OCI-LY1 (cell line): Measurements from ENCODE around the gene ABCC6.

Experiments
- H2AFZ ChIP-seq: fragments of 200-600 bp; sonication (generic), shearing (Covaris generic); 2 replicates; pipeline ENCODE4 v1.6.0; 2014; ENCODE audit warnings: antibody characterized with exemption, mild to moderate bottlenecking, low read length
- H3F3A ChIP-seq: fragments of 200-600 bp; sonication (generic), shearing (Covaris generic); 2 replicates; pipeline ENCODE4 v1.6.0; 2014; ENCODE audit warnings: mild to moderate bottlenecking, antibody characterized with exemption, low read length, moderate library complexity; ENCODE audit not compliant: insufficient read depth
- H3K27ac ChIP-seq: fragments of 200-600 bp; sonication (generic); 2 replicates; pipeline ENCODE4 v1.5.1; 2014; ENCODE audit warnings: low read length, mixed run types, mild to moderate bottlenecking, low read depth; ENCODE audit not compliant: poor library complexity, severe bottlenecking
- H3K27me3 ChIP-seq: fragments of 200-600 bp; sonication (generic); 2 replicates; pipeline ENCODE4 v1.6.0; 2014; ENCODE audit warnings: antibody characterized with exemption, mild to moderate bottlenecking, low read length, moderate library complexity; ENCODE audit not compliant: insufficient read depth
- H3K36me3 ChIP-seq: fragments of 200-600 bp; sonication (generic); 2 replicates; pipeline ENCODE4 v1.6.1; 2014; ENCODE audit warnings: mild to moderate bottlenecking, antibody characterized with exemption, low read length, moderate library complexity, mixed read lengths; ENCODE audit not compliant: insufficient read depth
- H3K4me1 ChIP-seq: fragments of 200-600 bp; sonication (generic); 2 replicates; pipeline ENCODE4 v1.5.1; 2014; ENCODE audit warnings: mild to moderate bottlenecking, low read length, moderate library complexity; ENCODE audit not compliant: insufficient read depth, severe bottlenecking
- H3K4me2 ChIP-seq: fragments of 200-600 bp; sonication (generic), shearing (Covaris generic); 2 replicates; pipeline ENCODE4 v1.6.1; 2014; ENCODE audit warnings: low read length
- H3K4me3 ChIP-seq: fragments of 200-600 bp; sonication (generic); 2 replicates; pipeline ENCODE4 v1.5.1; 2014; ENCODE audit warnings: low read length, low read depth, mild to moderate bottlenecking, mixed read lengths; ENCODE audit not compliant: poor library complexity, severe bottlenecking
- H3K79me2 ChIP-seq: fragments of 200-600 bp; shearing (Covaris generic); 2 replicates; pipeline ENCODE4 v1.6.1; 2016; ENCODE audit warnings: mixed run types, low read length, mixed read lengths; ENCODE audit not compliant: insufficient read depth
- H3K9ac ChIP-seq: fragments of 200-600 bp; sonication (generic), shearing (Covaris generic); 2 replicates; pipeline ENCODE4 v1.6.1; 2014; ENCODE audit warnings: mild to moderate bottlenecking, low read length, mixed read lengths
- H3K9me2 ChIP-seq: fragments of 200-600 bp; sonication (generic), shearing (Covaris generic); 2 replicates; pipeline ENCODE4 v1.6.1; 2014; ENCODE audit warnings: low read depth, mild to moderate bottlenecking, low read length, mixed read lengths
- H3K9me3 ChIP-seq: fragments of 200-600 bp; shearing (Covaris generic); 2 replicates; pipeline ENCODE4 v1.6.1; 2014; ENCODE audit warnings: low read length, mixed read lengths
- H4K20me1 ChIP-seq: fragments of 200-600 bp; sonication (generic), shearing (Covaris generic); 2 replicates; pipeline ENCODE4 v1.6.0; 2016; ENCODE audit warnings: mild to moderate bottlenecking, low read length; ENCODE audit not compliant: insufficient read depth
- CTCF ChIP-seq: fragments of 200-600 bp; sonication (generic), shearing (Covaris generic); IDR thresholded peaks from 2 replicates; pipeline ENCODE4 v1.5.1; 2017; ENCODE audit warnings: mild to moderate bottlenecking, antibody characterized with exemption, low read length, moderate library complexity, mixed read lengths
- EZH2 ChIP-seq: fragments of 200-600 bp; sonication (generic), shearing (Covaris generic); IDR thresholded peaks from 2 replicates; pipeline ENCODE4 v1.8.0; 2017; ENCODE audit warnings: borderline replicate concordance, mixed run types, mild to moderate bottlenecking, antibody characterized with exemption, low read length, moderate library complexity, mixed read lengths

Gene ABCC6

GRCh38 chr16:16118337-16118736, 105.0 kb downstream of the ABCC6 start:
- Histone ChIP-seq H3K9me2 (no peaks in the 10 kb centered on the region), H3F3A (no peaks in the 10 kb centered on the region), H3K27me3 (no peaks in the 10 kb centered on the region), H3K4me2 (no peak overlapping the region), H3K4me1 (no peaks in the 10 kb centered on the region), H3K79me2 (no peaks in the 10 kb centered on the region), H4K20me1 (no peaks in the 10 kb centered on the region), H3K9ac (no peak overlapping the region), H2AFZ (no peak overlapping the region), H3K27ac (no peak overlapping the region), H3K9me3 (peaks cover 5% of the 10 kb centered on the region; the same call in 1 of the 2 replicates), H3K4me3 (no peak overlapping the region), H3K36me3 (peaks cover 100% of the 10 kb centered on the region)
- TF ChIP-seq EZH2 (no peak), CTCF (no peak)

- Histone ChIP-seq H3K9ac (no peak overlapping the region), H3K4me2 (no peak overlapping the region), H4K20me1 (no peaks in the 10 kb centered on the region), H3F3A (no peaks in the 10 kb centered on the region), H3K36me3 (peaks cover 100% of the 10 kb centered on the region), H3K27me3 (no peaks in the 10 kb centered on the region), H3K79me2 (no peaks in the 10 kb centered on the region), H3K4me3 (no peak overlapping the region), H3K27ac (no peak overlapping the region), H3K9me3 (peaks cover 5% of the 10 kb centered on the region; the same call in 1 of the 2 replicates), H3K4me1 (no peaks in the 10 kb centered on the region), H3K9me2 (no peaks in the 10 kb centered on the region), H2AFZ (no peak overlapping the region)
- TF ChIP-seq EZH2 (no peak), CTCF (no peak)
Observed at GRCh38 chr16:16116841-16117240, 106.5 kb downstream of the ABCC6 start.

- H3K36me3 ChIP-seq: peaks cover 100% of the 10 kb centered on the region
- H2AFZ ChIP-seq: no peak overlapping the region
- H3K27me3 ChIP-seq: no peaks in the 10 kb centered on the region
- H3K27ac ChIP-seq: no peak overlapping the region
- no peaks in the 10 kb centered on the region for H3F3A ChIP-seq
- H3K9me3 ChIP-seq: peaks cover 5% of the 10 kb centered on the region; the same call in 1 of the 2 replicates
- H3K4me2 ChIP-seq: no peak overlapping the region
- TF ChIP-seq EZH2: no peak
- TF ChIP-seq CTCF: no peak
- no peaks in the 10 kb centered on the region for H3K79me2 ChIP-seq
- H3K4me1 ChIP-seq: no peaks in the 10 kb centered on the region
- no peaks in the 10 kb centered on the region for H3K9me2 ChIP-seq
- H3K4me3 ChIP-seq: no peak overlapping the region
- no peak overlapping the region for H3K9ac ChIP-seq
- H4K20me1 ChIP-seq: no peaks in the 10 kb centered on the region
Observed at GRCh38 chr16:16113076-16113475, 110.2 kb downstream of the ABCC6 start.
